CD14-positive monocyte (primary cell): Measurements from ENCODE around the gene NKIRAS2. TPM values are rescaled to one million over a fixed set of nuclear protein-coding genes. Genes with fewer than 3 reads are reported as not detected.

Source experiments
- DNase-seq, 3 donors: peaks; one replicate each; pipeline ENCODE4 v3.0.0-alpha.2; 2011 to 2022
- H2AFZ ChIP-seq: 2 replicates; pipeline ENCODE4 v1.6.0; 2012; ENCODE audit warnings: mild to moderate bottlenecking, low read depth, low read length, inconsistent platforms; ENCODE audit not compliant: insufficient read depth, poor library complexity, severe bottlenecking
- H3K27ac ChIP-seq, 2 donors: 1 replicate in 1 of 2; 2 replicates in 1 of 2; pipeline ENCODE4 v1.5.1; 2012 to 2013; ENCODE audit warnings: low read length in 2 of 2, control low read depth in 1 of 2, inconsistent platforms in 1 of 2, low read depth in 1 of 2, mild to moderate bottlenecking in 1 of 2
- H3K27me3 ChIP-seq, 2 donors: one replicate each; pipeline versions ENCODE4 v1.6.0 to v1.6.1; 2011 to 2013; ENCODE audit warnings: low read length in 2 of 2; ENCODE audit not compliant: control insufficient read depth in 2 of 2, insufficient read depth in 2 of 2
- H3K36me3 ChIP-seq, 2 donors: replicated peaks in 1 of 2; 1 replicate in 1 of 2; 2 replicates in 1 of 2; pipeline versions ENCODE4 v1.5.1 to v1.6.1; 2012 to 2013; ENCODE audit warnings: low read length in 2 of 2, control low read depth in 1 of 2, inconsistent platforms in 1 of 2, mild to moderate bottlenecking in 1 of 2; ENCODE audit not compliant: insufficient read depth in 2 of 2, control insufficient read depth in 1 of 2
- H3K4me1 ChIP-seq, 2 donors: 1 replicate in 1 of 2; 2 replicates in 1 of 2; pipeline versions ENCODE4 v1.5.1 to v1.6.1; 2012 to 2013; ENCODE audit warnings: low read length in 2 of 2, control low read depth in 1 of 2, inconsistent platforms in 1 of 2, mild to moderate bottlenecking in 1 of 2, moderate library complexity in 1 of 2; ENCODE audit not compliant: insufficient read depth in 2 of 2, control insufficient read depth in 1 of 2
- H3K4me2 ChIP-seq: replicated peaks from 2 replicates; pipeline ENCODE3; 2012; ENCODE audit warnings: low read length, moderate library complexity, mild to moderate bottlenecking; ENCODE audit not compliant: poor library complexity, severe bottlenecking; ENCODE audit errors: extremely low read depth
- H3K4me3 ChIP-seq, 3 experiments: fragments of 200-600 bp in 1 of 3; sonication (generic) in 1 of 3; replicated peaks in 1 of 3; 1 replicate in 2 of 3; 2 replicates in 1 of 3; pipeline ENCODE4 v1.5.1; 2011 to 2013; ENCODE audit warnings: low read length in 3 of 3, mild to moderate bottlenecking in 3 of 3, control low read depth in 2 of 3, low read depth in 2 of 3, inconsistent platforms in 1 of 3, moderate library complexity in 1 of 3
- H3K79me2 ChIP-seq: 2 replicates; pipeline ENCODE4 v1.6.0; 2012; ENCODE audit warnings: mild to moderate bottlenecking, control low read depth, inconsistent platforms, low read length, moderate library complexity; ENCODE audit not compliant: insufficient read depth
- H3K9ac ChIP-seq: 2 replicates; pipeline ENCODE4 v1.6.0; 2017; ENCODE audit warnings: low read length, mild to moderate bottlenecking; ENCODE audit not compliant: insufficient read depth, poor library complexity, severe bottlenecking
- H3K9me3 ChIP-seq, 2 donors: replicated peaks in 1 of 2; 1 replicate in 1 of 2; 2 replicates in 1 of 2; pipeline versions ENCODE4 v1.5.1 to v1.6.1; 2012 to 2013; ENCODE audit warnings: low read length in 2 of 2, control low read depth in 1 of 2; ENCODE audit not compliant: control insufficient read depth in 1 of 2, insufficient read depth in 1 of 2
- H4K20me1 ChIP-seq: 2 replicates; pipeline ENCODE4 v1.6.0; 2012; ENCODE audit warnings: mild to moderate bottlenecking, low read length, control low read depth, moderate library complexity; ENCODE audit not compliant: insufficient read depth
- H3K27ac Mint-ChIP-seq, 7 donors: one replicate each; pipeline ENCODE4 v1.8.0; 2020; ENCODE audit warnings: mild to moderate bottlenecking in 7 of 7, mixed read lengths in 7 of 7, moderate library complexity in 6 of 7, inconsistent platforms in 2 of 7
- H3K27me3 Mint-ChIP-seq, 3 donors: one replicate each; pipeline ENCODE4 v1.8.0; 2021 to 2022; ENCODE audit warnings: low read depth in 3 of 3, mild to moderate bottlenecking in 3 of 3, mixed read lengths in 3 of 3, moderate library complexity in 3 of 3, inconsistent platforms in 1 of 3
- H3K36me3 Mint-ChIP-seq, 2 donors: one replicate each; pipeline ENCODE4 v1.8.0; 2020; ENCODE audit warnings: mixed read lengths in 2 of 2, inconsistent platforms in 1 of 2, mild to moderate bottlenecking in 1 of 2
- H3K4me1 Mint-ChIP-seq: one replicate; pipeline ENCODE4 v1.8.0; 2020; ENCODE audit warnings: mild to moderate bottlenecking, mixed read lengths
- H3K4me3 Mint-ChIP-seq, 2 donors: one replicate each; pipeline ENCODE4 v1.8.0; 2020; ENCODE audit warnings: mild to moderate bottlenecking in 2 of 2, mixed read lengths in 2 of 2, moderate library complexity in 1 of 2
- H3K9me3 Mint-ChIP-seq, 7 donors: one replicate each; pipeline ENCODE4 v1.8.0; 2020 to 2022; ENCODE audit warnings: mixed read lengths in 7 of 7, mild to moderate bottlenecking in 6 of 7, moderate library complexity in 6 of 7, inconsistent platforms in 2 of 7
- WGBS: methylation state at CpG from one replicate; pipeline ENCODE4 v1.1.5; 2013; ENCODE audit warnings: missing lambda C conversion rate; ENCODE audit not compliant: insufficient coverage; 5-methylcytosine and 5-hydroxymethylcytosine counted together
- intact Hi-C, 2 donors: fragments of 100-400 bp; cut with micrococcal nuclease; formaldehyde crosslinking; loops; one replicate each; pipeline versions ENCODE4 v1.15.0 to v1.15.1; 2023
- polyA plus RNA-seq, 3 donors: library from polyadenylated mRNA; depleted of rRNA in 1 of 3; unstranded in 2 of 3; stranded (reverse) in 1 of 3; fragments of 300-500 nt in 2 of 3; fragments of >200 nt in 1 of 3; fragmentation: Illumina TruSeq in 2 of 3; gene quantifications; 1 replicate in 2 of 3; 2 replicates in 1 of 3; pipeline ENCODE4 v1.2.3, GENCODE V29; 2012 to 2021
- TF ChIP-seq, protein P1 (sequence below): fragments of 200-600 bp; IDR thresholded peaks from one replicate; pipeline ENCODE4 v1.8.0; 2022; ENCODE audit warnings: antibody characterized with exemption, mild to moderate bottlenecking

The NKIRAS2 gene
- polyA plus RNA-seq, 3 donors, result 51.1 to 77.1 (median 69.9) TPM

GRCh38 chr17:42041619-42042018, 21.7 kb downstream of the NKIRAS2 start:
- Mint-ChIP-seq H3K27me3 (peaks cover 3 to 19% (median 6%) of the 10 kb centered on the region in 3 donors), H3K9me3 (peaks cover 0 to 1% (median 0%) of the 10 kb centered on the region in 7 donors), H3K4me1 (peaks cover 6% of the 10 kb centered on the region), H3K27ac (no peak overlapping the region), H3K36me3 (no peaks in the 10 kb centered on the region), H3K4me3 (no peak overlapping the region)
- no peaks in the 10 kb centered on the region for H3K9me3 ChIP-seq
- H3K27me3 ChIP-seq, result peaks cover 0 to 5% of the 10 kb centered on the region in 2 donors
- no peaks in the 10 kb centered on the region for H4K20me1 ChIP-seq
- TF ChIP-seq, protein P1, sequence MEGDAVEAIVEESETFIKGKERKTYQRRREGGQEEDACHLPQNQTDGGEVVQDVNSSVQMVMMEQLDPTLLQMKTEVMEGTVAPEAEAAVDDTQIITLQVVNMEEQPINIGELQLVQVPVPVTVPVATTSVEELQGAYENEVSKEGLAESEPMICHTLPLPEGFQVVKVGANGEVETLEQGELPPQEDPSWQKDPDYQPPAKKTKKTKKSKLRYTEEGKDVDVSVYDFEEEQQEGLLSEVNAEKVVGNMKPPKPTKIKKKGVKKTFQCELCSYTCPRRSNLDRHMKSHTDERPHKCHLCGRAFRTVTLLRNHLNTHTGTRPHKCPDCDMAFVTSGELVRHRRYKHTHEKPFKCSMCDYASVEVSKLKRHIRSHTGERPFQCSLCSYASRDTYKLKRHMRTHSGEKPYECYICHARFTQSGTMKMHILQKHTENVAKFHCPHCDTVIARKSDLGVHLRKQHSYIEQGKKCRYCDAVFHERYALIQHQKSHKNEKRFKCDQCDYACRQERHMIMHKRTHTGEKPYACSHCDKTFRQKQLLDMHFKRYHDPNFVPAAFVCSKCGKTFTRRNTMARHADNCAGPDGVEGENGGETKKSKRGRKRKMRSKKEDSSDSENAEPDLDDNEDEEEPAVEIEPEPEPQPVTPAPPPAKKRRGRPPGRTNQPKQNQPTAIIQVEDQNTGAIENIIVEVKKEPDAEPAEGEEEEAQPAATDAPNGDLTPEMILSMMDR, result no peak
- H3K4me1 ChIP-seq, result peaks cover 3 to 10% of the 10 kb centered on the region in 2 donors
- intact Hi-C loops, result no loop called here
- no peak overlapping the region for H3K4me3 ChIP-seq
- no peaks in the 10 kb centered on the region for H3K79me2 ChIP-seq
- H3K9ac ChIP-seq, result no peak overlapping the region
- no peaks in the 10 kb centered on the region for H3K36me3 ChIP-seq
- H3K27ac ChIP-seq, result no peak overlapping the region
- DNase-seq, result no peak
- H3K4me2 ChIP-seq, result no peak overlapping the region
- H2AFZ ChIP-seq, result no peak overlapping the region

DNA sequence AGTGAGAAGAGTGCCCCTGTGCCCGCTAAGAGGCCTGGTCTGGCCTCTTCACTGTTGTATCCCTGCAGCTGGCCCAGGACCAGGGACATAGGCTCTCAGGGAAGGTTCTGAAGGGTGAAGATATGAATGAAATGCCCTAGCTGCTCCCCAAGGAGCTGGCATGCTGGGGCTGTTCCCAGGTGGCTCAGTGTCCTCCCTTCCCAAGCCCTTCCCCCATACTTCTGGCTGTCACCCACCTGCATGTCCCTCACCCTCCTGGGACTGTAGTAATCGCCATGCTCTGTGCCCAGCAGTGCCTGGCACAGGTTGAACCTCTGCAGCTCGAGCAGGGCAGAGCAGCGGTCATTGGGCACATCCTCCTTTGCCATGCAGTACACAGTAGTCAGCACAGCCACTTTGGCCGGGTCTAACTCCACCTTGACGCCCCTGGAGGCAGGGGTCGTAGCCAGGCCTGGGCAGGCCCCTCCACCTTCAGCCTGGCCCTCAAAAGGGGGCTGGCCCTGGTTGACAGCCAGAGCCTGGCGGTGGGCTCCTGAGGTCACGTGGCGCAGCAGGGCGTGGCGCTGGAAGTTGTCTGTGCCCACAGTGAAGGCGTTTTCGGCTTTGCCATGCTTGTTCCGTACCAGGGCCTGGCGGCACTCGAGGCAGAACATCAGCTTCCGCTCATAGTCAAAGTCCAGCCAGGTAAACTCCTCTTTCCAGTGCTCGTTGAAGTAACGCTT, 22.9 kb downstream of the NKIRAS2 start:
- no peak for DNase-seq
- H3K4me3 Mint-ChIP-seq, result no peak overlapping the region
- H3K27me3 Mint-ChIP-seq, result peaks cover 3 to 19% (median 6%) of the 10 kb centered on the region in 3 donors
- Histone ChIP-seq H3K4me2 (no peak overlapping the region), H3K79me2 (no peaks in the 10 kb centered on the region), H2AFZ (no peak overlapping the region), H3K9ac (no peak overlapping the region), H3K4me3 (no peak overlapping the region), H3K4me1 (peaks cover 3 to 10% of the 10 kb centered on the region in 2 donors), H3K27ac (no peak overlapping the region), H3K27me3 (peaks cover 0 to 5% of the 10 kb centered on the region in 2 donors), H3K9me3 (no peaks in the 10 kb centered on the region), H3K36me3 (no peaks in the 10 kb centered on the region), H4K20me1 (no peaks in the 10 kb centered on the region)
- WGBS, result 95% methylated on average over 16 of the region's 20 CpGs
- no peaks in the 10 kb centered on the region for H3K36me3 Mint-ChIP-seq
- intact Hi-C loops, result no loop called here
- peaks cover 6% of the 10 kb centered on the region for H3K4me1 Mint-ChIP-seq
- peaks cover 0 to 1% (median 0%) of the 10 kb centered on the region in 7 donors for H3K9me3 Mint-ChIP-seq
- TF ChIP-seq, protein P1, result no peak
- no peak overlapping the region for H3K27ac Mint-ChIP-seq
